Activated naive CD4-positive, alpha-beta T cell treated with anti-CD3 and anti-CD28 coated beads, Interleukin-2, amount 50 U/mL, for 72 hours (primary cell): Measurements from ENCODE around the gene ARHGAP42. TPM values are rescaled to one million over a fixed set of nuclear protein-coding genes. Genes with fewer than 3 reads are reported as not detected.

Experiments used
- ATAC-seq, 2 donors: fragments of 150-1000 bp; cut with Tn5 transposase; 2 replicates each; pipeline ENCODE4 v1.10.0; 2021; ENCODE audit warnings: mild to moderate bottlenecking in 2 of 2, moderate library complexity in 2 of 2
- DNase-seq, 2 donors: peaks; one replicate each; pipeline ENCODE4 v3.0.0; 2021 to 2022; ENCODE audit warnings: low spot score in 2 of 2
- H3K27ac Mint-ChIP-seq, 2 donors: one replicate each; pipeline ENCODE4 v1.8.0; 2022; ENCODE audit warnings: mild to moderate bottlenecking in 2 of 2, mixed read lengths in 2 of 2
- H3K36me3 Mint-ChIP-seq, 2 donors: one replicate each; pipeline ENCODE4 v1.8.0; 2022; ENCODE audit warnings: mixed read lengths in 2 of 2
- H3K9me3 Mint-ChIP-seq, 2 donors: one replicate each; pipeline ENCODE4 v1.8.0; 2022; ENCODE audit warnings: mixed read lengths in 2 of 2
- total RNA-seq, 2 donors: library from RNA; stranded (reverse); gene quantifications; one replicate each; pipeline ENCODE4 v1.2.3, GENCODE V29; 2022

ARHGAP42 gene
- total RNA-seq, 2 donors from 2014 or later, result 0.10 to 0.32 TPM

DNA sequence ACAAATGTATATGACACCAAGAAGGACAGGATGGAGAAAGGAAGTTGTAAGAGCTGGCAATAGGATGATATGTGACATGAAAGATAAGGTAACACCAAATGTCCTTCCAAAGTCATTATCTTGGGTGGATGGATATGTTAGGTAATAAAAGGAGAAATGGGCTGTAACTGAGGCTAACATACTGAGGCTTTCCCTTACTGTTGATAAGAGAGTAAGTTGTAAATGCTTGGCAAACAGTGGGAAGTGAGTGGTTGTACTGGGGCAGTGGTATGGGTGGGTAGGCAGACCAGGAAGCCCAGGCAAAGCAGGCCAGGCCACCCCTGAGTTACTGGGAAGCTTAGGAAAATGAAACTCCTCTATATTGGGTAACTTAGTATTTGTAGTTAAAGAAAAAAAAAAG, 73.7 kb downstream of the ARHGAP42 start:
- Mint-ChIP-seq H3K36me3 (no peaks in the 10 kb centered on the region), H3K27ac (no peak overlapping the region), H3K9me3 (peaks cover 0 to 4% of the 10 kb centered on the region in 2 donors)
- ATAC-seq (no peak), DNase-seq (no peak)

DNA sequence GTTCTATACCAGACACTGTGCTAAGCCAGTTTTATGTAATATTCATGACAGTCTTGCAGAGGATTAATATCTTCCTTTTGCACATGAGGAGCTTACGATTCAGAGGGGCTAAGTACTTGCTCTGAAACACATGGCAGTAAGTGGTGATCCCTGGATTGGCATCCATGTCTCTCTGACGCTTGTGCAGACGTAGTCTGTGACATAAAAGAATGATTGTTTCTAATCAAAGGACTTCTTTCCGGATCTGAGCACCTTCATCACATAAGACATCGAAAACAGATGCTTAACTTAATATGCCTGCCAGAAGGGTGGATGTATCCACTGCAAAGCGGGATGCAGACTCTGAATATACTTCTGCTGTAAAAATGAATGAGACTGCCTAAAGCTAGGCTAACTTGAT, 74.8 kb downstream of the ARHGAP42 start:
- Mint-ChIP-seq H3K9me3 (peaks cover 0 to 4% of the 10 kb centered on the region in 2 donors), H3K27ac (no peak overlapping the region), H3K36me3 (no peaks in the 10 kb centered on the region)
- DNase-seq (no peak), ATAC-seq (no peak)

DNA sequence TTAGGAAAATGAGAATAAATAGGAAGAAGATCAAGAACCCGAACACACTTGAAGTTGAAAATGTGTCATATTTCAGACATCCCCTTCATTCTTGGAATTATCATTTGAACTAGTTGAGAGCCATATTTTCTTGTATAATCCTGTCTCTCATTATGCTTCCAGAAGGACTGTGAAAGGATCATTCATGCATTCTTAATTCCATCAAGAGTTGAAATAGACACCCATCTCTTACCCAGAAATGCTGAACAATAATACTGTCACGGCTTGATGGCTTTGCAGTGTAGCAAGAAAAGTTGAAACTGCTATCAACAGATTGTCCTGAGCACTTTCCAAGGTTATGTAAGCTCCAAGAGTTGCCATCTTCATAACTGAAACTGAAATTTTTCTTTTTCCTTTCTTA, 79.7 kb downstream of the ARHGAP42 start:
- ATAC-seq, result no peak
- no peak for DNase-seq
- Mint-ChIP-seq H3K27ac (no peak overlapping the region), H3K36me3 (no peaks in the 10 kb centered on the region), H3K9me3 (peaks cover 0 to 4% of the 10 kb centered on the region in 2 donors)

DNA sequence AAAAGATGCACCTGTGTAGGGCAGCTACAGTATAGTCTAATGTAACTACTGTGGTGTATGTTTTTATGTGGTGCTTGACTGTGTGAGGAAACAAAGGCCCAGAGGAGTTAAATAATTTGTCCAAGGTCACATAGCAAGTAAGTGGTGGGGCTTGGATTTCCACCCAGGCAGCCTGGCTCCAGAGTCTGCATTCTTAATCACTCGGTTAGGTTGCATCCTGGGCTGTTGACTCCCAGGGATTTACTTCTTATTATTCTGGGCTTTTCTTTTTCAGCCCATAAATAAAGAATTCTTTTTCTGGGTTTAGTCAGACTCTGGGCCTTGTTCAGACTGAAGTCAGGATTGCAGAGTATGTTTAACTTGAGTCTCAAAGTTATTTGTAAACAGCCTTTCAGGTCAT, 82.1 kb downstream of the ARHGAP42 start:
- Mint-ChIP-seq H3K9me3 (no peaks in the 10 kb centered on the region), H3K27ac (no peak overlapping the region), H3K36me3 (no peaks in the 10 kb centered on the region)
- DNase-seq (no peak), ATAC-seq (no peak)

DNA sequence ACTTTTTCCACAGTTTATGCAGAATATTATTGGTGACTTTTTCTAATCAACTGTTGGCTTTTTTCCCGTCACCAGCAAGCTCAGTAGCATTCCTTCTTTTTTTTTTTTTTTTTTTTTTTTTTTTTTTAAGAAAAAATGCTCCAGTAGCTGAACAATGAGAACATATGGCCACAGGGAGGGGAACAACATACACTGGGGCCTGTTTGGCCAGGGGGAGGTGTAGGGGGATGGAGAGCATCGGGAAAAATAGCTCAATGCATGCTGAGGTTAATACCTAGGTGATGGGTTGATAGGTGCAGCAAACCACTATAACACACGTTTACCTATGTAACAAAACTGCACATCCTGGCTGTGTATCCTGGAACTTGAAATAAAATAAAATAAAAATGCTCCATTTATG, 82.5 kb downstream of the ARHGAP42 start:
- no peak for DNase-seq
- H3K9me3 Mint-ChIP-seq, result no peaks in the 10 kb centered on the region

DNA sequence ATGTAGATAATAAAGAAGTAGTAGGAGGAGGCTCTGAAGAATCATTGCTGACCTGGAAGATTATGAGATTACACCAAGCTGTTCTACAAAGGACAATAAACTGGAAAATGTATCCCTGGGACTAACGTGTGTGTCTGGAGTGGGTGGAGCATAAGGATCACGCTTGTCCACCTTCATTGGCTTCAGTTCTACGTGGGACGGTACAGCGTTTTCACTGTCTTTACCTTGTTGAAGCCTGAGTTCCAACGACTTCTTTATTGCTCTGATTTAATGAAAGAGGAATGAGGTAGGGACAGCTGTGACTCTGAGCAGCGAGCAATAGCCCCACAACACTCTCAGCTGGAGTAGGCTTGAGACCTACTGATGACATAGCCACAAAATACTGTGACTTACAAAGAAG, 87.0 kb downstream of the ARHGAP42 start:
- no peaks in the 10 kb centered on the region for H3K9me3 Mint-ChIP-seq
- no peak for ATAC-seq
- H3K36me3 Mint-ChIP-seq, result no peaks in the 10 kb centered on the region
- DNase-seq, result no peak
- H3K27ac Mint-ChIP-seq, result no peak overlapping the region

More for the DNA sequence above, 82.5 kb downstream of the ARHGAP42 start:
- H3K36me3 Mint-ChIP-seq, result no peaks in the 10 kb centered on the region
- no peak for ATAC-seq
- H3K27ac Mint-ChIP-seq, result no peak overlapping the region

DNA sequence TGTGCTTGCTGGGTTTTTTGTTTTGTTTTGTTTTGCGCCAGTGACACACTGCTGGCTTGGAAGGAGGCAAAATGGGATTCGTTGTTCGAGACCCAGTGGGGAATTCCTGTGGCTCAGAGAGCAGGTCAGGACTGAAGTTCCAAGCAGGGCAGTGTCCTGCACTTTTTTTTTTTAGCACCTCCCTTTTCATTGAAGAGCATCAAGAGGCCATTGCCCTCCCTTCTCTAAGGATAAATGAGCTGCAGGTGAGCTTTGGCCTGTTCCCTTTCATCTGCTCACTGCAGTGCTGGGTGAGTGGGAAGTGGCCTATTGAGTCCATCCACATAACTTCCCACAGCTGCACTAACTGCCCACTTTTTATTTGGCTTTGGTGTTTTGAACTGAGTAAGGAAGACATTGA, 87.8 kb downstream of the ARHGAP42 start:
- DNase-seq (no peak), ATAC-seq (no peak)
- Mint-ChIP-seq H3K27ac (no peak overlapping the region), H3K9me3 (no peaks in the 10 kb centered on the region), H3K36me3 (no peaks in the 10 kb centered on the region)

DNA sequence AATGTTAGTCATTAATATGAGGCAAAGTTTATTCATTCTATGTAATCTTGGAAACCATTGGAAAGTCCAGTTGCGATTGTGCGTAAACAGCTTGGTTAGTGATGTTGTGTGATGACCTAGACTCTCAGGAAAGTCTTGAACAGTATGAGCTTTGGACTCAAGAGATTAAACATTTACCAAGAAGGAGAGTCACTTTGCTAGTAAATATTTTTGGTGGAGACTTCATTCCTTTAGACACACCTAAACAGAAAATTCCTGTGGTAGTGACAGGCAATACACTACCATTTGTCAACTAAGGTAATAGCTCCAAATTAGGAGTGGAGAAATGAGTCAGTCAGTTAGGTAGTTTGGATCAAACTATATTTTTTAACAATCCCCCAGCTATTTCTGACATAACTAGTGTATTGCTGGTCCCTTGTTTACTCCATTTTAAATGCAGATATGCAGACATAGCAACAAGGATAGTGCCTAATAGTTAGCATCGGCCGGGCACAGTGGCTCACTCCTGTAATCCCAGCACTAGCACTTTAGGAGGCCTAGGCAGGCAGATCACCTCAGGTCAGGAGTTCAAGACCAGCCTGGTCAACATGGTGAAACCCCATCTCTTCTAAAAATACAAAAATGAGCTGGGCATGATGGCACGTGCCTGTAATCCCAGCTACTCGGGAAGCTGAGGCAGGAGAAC, 89.3 kb downstream of the ARHGAP42 start:
- no peak for ATAC-seq
- DNase-seq, result no peak
- H3K9me3 Mint-ChIP-seq, result peaks cover 3% of the 10 kb centered on the region in 2 donors
- H3K36me3 Mint-ChIP-seq, result no peaks in the 10 kb centered on the region
- no peak overlapping the region for H3K27ac Mint-ChIP-seq

DNA sequence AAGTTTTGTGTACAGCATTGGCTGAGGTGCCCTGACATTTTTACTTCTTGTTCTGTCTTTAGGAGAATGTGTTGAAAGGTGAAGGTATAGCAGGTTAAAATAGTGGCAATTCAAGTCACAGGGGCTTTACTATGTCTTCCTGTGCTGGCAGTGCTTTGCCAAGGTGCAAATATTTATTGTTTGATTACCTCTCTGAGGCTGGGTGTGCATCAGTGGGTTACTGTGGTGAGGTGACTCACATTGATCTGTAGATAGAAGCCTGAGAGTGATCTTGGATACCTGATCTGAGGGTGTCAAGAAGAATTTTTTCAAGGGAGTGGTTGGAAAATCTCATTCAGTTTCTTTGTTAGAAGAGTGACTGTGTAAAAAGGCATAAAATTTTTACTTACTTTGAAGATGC, 90.0 kb downstream of the ARHGAP42 start:
- no peak overlapping the region for H3K27ac Mint-ChIP-seq
- no peak for DNase-seq
- ATAC-seq, result no peak
- no peaks in the 10 kb centered on the region for H3K36me3 Mint-ChIP-seq
- H3K9me3 Mint-ChIP-seq, result peaks cover 3% of the 10 kb centered on the region in 2 donors

DNA sequence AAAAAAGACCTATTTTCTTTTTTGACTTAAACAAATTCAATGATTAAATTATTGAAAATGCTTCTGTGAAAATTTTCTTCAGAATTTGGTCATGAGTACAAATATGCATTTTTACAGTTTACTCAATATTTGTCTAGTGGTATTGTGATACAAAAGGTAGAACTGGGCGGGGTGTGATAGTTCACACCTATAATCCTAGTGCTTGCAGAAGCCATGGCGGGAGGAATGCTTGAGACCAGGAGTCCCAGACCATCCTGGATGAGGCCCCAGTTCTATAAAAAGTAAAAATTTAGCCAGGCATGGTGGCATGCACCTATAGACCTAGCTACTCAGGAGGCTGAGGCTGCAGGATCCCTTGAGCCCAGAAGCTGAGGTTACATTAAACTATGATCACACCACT, 90.6 kb downstream of the ARHGAP42 start:
- H3K9me3 Mint-ChIP-seq, result peaks cover 3 to 8% of the 10 kb centered on the region in 2 donors
- no peaks in the 10 kb centered on the region for H3K36me3 Mint-ChIP-seq
- H3K27ac Mint-ChIP-seq, result no peak overlapping the region
- ATAC-seq (no peak), DNase-seq (no peak)

DNA sequence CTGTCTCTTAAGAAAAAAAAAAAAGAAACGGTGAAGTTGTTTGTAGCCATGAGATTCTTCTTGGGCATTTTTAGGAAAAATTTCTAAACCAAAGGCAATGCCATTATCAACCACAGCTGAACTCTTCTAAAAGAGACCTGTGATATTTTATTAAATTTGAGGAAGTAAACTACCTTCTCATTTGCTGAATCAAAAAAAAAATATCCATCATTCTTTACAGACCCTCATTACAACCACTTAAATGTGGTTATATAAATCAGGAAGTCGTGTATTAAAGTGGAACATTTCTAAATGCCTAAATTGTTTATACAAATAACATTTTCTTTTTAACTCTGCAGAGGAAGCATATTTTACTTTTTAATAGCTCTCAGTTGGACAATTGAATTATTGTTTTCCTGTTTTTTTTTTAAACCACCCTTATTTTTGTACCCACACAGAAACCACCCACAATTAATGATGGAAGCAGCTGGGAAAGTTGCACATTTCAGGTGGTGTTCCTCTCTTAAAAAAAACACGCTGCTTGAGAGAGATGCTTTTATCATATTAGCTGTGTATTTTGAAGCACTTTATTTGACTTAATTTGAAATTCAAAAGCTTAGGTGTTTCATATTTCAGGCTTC, 91.2 kb downstream of the ARHGAP42 start:
- DNase-seq, result no peak
- H3K36me3 Mint-ChIP-seq, result no peaks in the 10 kb centered on the region
- ATAC-seq, result no peak
- H3K27ac Mint-ChIP-seq, result no peak overlapping the region
- peaks cover 3 to 8% of the 10 kb centered on the region in 2 donors for H3K9me3 Mint-ChIP-seq

DNA sequence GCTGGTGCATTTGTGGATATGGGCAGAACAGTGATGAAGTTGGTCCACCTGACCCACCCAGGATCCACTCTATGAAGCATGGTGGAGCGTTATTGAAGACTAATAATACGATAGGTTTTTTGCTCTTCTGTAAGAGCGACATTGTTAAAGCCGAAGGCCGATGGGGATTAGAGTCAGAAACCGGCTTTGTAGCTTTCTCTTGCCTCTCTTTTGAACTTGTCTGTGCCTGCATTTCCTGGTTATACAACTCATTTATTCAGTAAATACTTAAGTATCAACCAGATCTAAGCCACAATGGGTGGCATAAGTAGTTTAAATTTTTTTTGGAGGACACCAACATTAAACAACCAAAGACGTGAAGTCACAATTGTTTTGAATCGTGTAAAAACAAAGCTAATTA, 93.4 kb downstream of the ARHGAP42 start:
- peaks cover 3 to 8% of the 10 kb centered on the region in 2 donors for H3K9me3 Mint-ChIP-seq
- no peak overlapping the region for H3K27ac Mint-ChIP-seq
- H3K36me3 Mint-ChIP-seq, result no peaks in the 10 kb centered on the region
- DNase-seq, result no peak
- no peak for ATAC-seq

DNA sequence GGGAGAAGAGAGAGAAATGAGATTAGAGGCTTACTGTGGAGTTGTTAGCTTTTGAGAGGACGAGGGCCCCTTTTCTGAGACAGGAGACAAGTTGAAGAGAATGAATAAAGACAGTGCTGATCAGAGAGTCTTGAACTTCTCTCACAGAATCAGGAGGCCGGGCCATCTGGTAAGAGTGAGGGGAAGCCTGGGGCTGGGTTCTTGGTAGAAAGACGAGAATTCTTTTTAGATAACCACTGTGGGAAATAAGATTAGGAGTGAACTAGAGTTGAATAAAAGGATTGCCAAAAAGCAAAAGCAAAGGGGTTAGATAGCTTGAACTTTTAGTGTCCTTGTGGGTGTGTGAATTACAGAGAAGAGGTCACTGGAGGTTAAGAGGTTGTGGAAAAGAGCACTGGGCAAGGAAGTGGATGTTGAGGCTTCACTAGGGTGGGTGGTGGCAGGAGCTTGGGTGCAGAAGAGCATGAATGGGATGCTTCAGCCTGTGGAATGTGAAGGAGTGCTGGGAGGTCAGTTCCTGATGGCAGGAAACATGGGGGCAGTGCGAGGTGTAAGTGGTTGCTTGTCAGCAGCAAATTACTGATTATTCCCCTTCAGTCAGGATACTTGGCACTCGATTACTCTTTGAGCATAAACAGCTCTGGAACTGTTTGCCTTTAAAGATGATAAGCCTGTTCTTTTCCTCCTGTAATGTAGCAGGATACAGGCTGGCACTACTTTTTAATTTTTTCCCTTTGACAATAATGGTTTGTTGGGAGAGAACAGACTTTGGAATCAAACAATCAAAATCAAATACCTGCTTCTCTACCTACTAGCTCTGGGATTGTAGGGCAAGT, 98.3 kb downstream of the ARHGAP42 start:
- no peak overlapping the region for H3K27ac Mint-ChIP-seq
- DNase-seq, result no peak
- no peak for ATAC-seq
- no peaks in the 10 kb centered on the region for H3K36me3 Mint-ChIP-seq
- peaks cover 8 to 13% of the 10 kb centered on the region in 2 donors for H3K9me3 Mint-ChIP-seq

DNA sequence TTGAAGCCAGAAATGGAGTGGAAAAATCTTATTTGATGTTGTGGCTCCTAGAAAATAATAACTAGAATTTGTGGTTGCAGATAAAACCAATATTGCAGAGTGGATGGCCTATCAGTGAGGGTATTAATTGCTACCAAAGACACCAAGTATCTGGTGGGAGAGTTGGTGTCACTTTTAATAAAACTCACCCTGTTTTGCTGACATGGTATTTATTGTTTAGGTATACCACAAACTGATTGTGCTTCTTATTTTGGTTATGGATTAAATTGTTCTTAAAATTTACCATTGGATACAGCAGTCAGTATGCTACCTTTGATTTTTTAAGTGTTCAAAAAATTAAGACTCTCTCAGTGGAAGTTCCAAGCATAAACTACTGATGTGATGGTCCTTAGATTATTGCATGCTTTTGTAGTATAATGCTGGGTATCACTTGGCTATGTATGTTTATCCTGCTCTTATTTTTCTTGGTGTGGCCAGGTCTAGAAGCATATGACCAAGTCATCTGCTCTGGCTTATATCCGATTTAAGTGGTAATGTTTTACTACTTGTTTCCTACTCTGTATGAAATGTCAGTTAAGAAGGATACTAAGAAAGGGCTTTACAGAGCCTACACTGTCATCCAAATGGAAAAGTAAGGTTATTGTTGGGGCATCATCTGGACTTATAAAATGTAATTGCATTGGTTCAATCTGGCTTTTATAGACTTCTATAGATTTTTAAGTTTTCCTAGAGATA, 101.6 kb downstream of the ARHGAP42 start:
- H3K9me3 Mint-ChIP-seq, result peaks cover 5% of the 10 kb centered on the region in 2 donors
- no peak for DNase-seq
- no peak overlapping the region for H3K27ac Mint-ChIP-seq
- no peaks in the 10 kb centered on the region for H3K36me3 Mint-ChIP-seq
- no peak for ATAC-seq

DNA sequence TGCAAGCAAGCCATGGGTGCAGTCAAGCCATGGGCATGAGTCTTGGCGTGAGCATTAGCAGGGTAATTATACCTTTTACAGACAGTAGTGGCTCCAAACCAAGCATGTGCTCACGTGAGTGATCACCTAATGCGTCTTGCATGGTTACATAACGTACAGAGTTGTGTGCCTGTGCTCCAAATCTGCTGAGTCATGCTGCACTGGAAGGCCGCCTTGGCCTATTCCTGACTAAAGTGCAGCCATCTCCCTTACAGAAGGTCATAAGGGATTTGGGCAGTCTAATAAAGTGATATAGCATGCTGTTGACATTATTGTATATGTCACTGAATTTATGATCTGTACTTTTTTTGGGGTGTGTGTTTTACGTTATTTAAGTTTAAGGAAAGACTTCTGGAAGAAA, 102.4 kb downstream of the ARHGAP42 start:
- ATAC-seq (no peak), DNase-seq (no peak)
- no peak overlapping the region for H3K27ac Mint-ChIP-seq
- peaks cover 5% of the 10 kb centered on the region in 2 donors for H3K9me3 Mint-ChIP-seq
- no peaks in the 10 kb centered on the region for H3K36me3 Mint-ChIP-seq

DNA sequence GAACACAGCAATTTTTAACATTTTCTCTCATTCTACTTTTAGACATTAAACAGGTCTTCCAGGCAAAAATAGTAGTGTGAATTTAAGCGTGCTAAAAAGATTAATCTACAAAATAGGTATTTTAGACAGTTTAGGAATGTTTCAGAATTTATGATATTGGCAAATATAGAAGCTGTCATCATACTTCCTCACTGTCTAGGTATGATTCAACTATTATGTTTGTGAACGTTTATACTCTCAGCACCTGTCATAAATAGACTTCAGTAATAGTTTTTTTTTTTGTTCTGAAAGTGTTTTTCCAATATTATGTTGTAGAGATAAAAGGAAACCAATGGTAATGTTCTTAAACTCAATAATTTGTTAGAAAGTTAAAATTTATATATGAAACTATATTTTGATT, 103.0 kb downstream of the ARHGAP42 start:
- DNase-seq, result no peak
- no peak for ATAC-seq
- peaks cover 5% of the 10 kb centered on the region in 2 donors for H3K9me3 Mint-ChIP-seq
- H3K27ac Mint-ChIP-seq, result no peak overlapping the region
- H3K36me3 Mint-ChIP-seq, result no peaks in the 10 kb centered on the region

DNA sequence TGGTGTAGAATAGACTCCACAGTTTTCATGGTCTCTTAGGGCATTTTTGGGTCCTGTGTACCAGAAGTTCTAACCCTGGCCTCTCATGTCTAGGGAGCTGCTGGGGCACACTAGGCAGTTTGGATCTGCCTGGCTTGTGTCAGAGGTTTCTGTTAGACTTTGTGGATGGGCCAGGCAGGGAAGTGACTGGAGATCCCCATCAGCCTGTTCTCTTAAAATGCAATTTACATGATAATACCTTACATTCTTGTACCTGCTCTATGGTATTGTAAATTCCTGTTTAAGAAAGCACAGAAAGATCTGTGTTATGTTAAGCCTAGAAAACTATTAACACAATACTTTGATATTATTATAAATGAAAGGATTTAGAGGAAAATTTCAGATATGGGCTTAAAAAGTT, 104.0 kb downstream of the ARHGAP42 start:
- DNase-seq (no peak), ATAC-seq (no peak)
- H3K9me3 Mint-ChIP-seq, result peaks cover 5% of the 10 kb centered on the region in 2 donors
- no peak overlapping the region for H3K27ac Mint-ChIP-seq
- no peaks in the 10 kb centered on the region for H3K36me3 Mint-ChIP-seq
